H1 (cell line): ENCODE measurements around the gene DDR1. TPM values are rescaled to one million over a fixed set of nuclear protein-coding genes. Genes with fewer than 3 reads are reported as not detected.

Source experiments
- BACH1 ChIP-seq: IDR thresholded peaks from 2 replicates; pipeline ENCODE4 v1.6.1; 2012; ENCODE audit warnings: low read length, improper control_type of control experiment
- CREB1 ChIP-seq: IDR thresholded peaks from 2 replicates; pipeline ENCODE4 v1.6.1; 2012; ENCODE audit warnings: inconsistent platforms
- GABPA ChIP-seq: IDR thresholded peaks from 2 replicates; pipeline ENCODE4 v1.6.1; 2011; ENCODE audit warnings: mild to moderate bottlenecking, low read length, moderate library complexity, borderline replicate concordance; ENCODE audit not compliant: insufficient read depth
- POLR2A ChIP-seq, 2 experiments: IDR thresholded peaks; 1 replicate in 1 of 2; 2 replicates in 1 of 2; pipeline ENCODE4 v1.6.1; 2011; ENCODE audit warnings: low read depth in 2 of 2, low read length in 2 of 2, mild to moderate bottlenecking in 2 of 2; ENCODE audit errors: control extremely low read depth in 1 of 2
- RBBP5 ChIP-seq: IDR thresholded peaks from 2 replicates; pipeline ENCODE4 v1.7.1; 2012; ENCODE audit warnings: low read depth, mild to moderate bottlenecking, inconsistent platforms, low read length, moderate library complexity, borderline replicate concordance
- RNF2 ChIP-seq: fragments of 200-900, 300-1000 bp; sonication (generic); IDR thresholded peaks from 2 replicates; pipeline ENCODE4 v1.7.1; 2016; ENCODE audit warnings: borderline replicate concordance, low read depth, mild to moderate bottlenecking, antibody characterized with exemption, low read length; ENCODE audit not compliant: poor library complexity, severe bottlenecking; ENCODE audit errors: missing control alignments
- SUZ12 ChIP-seq: fragments of 200-600 bp; sonication (generic); IDR thresholded peaks from 2 replicates; pipeline ENCODE4 v1.6.1; 2012; ENCODE audit warnings: mild to moderate bottlenecking, inconsistent platforms, low read length, moderate library complexity, mixed read lengths
- TAF7 ChIP-seq: optimal IDR thresholded peaks from 2 replicates; pipeline ENCODE3; 2011; ENCODE audit warnings: low read depth, mild to moderate bottlenecking, inconsistent platforms, low read length, moderate library complexity, borderline replicate concordance
- TBP ChIP-seq: IDR thresholded peaks from 2 replicates; pipeline ENCODE4 v1.6.1; 2011; ENCODE audit warnings: low read depth, low read length, improper control_type of control experiment
- polyA plus RNA-seq, 7 experiments: library from polyadenylated mRNA; depleted of rRNA in 3 of 7; stranded (reverse) in 5 of 7; unstranded in 2 of 7; fragments of >200 nt in 5 of 7; fragments of 200-250 nt in 2 of 7; gene quantifications; 1 replicate in 5 of 7; 2 replicates in 1 of 7; 4 replicates in 1 of 7; pipeline versions ENCODE4 v1.2.1 to v1.2.3, GENCODE V29; 2011 to 2013; ENCODE audit warnings: missing spikeins in 2 of 7, mixed read lengths in 2 of 7
- total RNA-seq: library from RNA; stranded (reverse); fragmentation: NEBNext Ultra II Directional; extraction: Animal tissue kit (Norgen Biotek cat#: 25700); gene quantifications from 2 replicates; pipeline ENCODE4 v1.2.1, GENCODE V29; 2021
- TF ChIP-seq, protein P1 (sequence below): fragments of 300-600 bp; sonication (generic); IDR thresholded peaks from 2 replicates; pipeline ENCODE4 v1.7.1; 2012; ENCODE audit warnings: low read length, moderate library complexity, mild to moderate bottlenecking, inconsistent platforms; ENCODE audit not compliant: insufficient replicate concordance

Gene DDR1
- total and polyA plus RNA-seq, 2 of the 8 experiments (the other 6 are each of a cell fraction or from before 2014, with no cell fraction given) = 99.4 to 181 TPM

DNA sequence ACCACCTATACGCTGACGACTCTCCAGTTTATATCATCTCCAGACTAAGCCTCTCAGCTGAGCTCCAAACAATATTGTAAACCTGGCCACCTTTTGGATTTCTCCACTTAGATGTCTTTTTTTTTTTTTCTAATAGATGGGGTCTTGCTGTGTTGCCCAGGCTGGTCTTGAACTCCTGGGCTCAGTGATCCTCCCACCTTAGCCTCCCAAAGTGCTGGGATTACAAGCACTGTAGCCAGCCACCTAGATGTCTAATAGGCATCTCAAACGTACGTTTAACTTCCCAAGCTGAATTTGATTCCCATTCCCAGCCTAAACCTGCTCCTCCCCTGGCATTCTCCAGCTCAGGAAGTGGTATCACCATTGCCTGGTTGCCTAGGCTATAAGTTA, 5.2 kb downstream of the DDR1 start (continued):
- TF ChIP-seq, protein P1, sequence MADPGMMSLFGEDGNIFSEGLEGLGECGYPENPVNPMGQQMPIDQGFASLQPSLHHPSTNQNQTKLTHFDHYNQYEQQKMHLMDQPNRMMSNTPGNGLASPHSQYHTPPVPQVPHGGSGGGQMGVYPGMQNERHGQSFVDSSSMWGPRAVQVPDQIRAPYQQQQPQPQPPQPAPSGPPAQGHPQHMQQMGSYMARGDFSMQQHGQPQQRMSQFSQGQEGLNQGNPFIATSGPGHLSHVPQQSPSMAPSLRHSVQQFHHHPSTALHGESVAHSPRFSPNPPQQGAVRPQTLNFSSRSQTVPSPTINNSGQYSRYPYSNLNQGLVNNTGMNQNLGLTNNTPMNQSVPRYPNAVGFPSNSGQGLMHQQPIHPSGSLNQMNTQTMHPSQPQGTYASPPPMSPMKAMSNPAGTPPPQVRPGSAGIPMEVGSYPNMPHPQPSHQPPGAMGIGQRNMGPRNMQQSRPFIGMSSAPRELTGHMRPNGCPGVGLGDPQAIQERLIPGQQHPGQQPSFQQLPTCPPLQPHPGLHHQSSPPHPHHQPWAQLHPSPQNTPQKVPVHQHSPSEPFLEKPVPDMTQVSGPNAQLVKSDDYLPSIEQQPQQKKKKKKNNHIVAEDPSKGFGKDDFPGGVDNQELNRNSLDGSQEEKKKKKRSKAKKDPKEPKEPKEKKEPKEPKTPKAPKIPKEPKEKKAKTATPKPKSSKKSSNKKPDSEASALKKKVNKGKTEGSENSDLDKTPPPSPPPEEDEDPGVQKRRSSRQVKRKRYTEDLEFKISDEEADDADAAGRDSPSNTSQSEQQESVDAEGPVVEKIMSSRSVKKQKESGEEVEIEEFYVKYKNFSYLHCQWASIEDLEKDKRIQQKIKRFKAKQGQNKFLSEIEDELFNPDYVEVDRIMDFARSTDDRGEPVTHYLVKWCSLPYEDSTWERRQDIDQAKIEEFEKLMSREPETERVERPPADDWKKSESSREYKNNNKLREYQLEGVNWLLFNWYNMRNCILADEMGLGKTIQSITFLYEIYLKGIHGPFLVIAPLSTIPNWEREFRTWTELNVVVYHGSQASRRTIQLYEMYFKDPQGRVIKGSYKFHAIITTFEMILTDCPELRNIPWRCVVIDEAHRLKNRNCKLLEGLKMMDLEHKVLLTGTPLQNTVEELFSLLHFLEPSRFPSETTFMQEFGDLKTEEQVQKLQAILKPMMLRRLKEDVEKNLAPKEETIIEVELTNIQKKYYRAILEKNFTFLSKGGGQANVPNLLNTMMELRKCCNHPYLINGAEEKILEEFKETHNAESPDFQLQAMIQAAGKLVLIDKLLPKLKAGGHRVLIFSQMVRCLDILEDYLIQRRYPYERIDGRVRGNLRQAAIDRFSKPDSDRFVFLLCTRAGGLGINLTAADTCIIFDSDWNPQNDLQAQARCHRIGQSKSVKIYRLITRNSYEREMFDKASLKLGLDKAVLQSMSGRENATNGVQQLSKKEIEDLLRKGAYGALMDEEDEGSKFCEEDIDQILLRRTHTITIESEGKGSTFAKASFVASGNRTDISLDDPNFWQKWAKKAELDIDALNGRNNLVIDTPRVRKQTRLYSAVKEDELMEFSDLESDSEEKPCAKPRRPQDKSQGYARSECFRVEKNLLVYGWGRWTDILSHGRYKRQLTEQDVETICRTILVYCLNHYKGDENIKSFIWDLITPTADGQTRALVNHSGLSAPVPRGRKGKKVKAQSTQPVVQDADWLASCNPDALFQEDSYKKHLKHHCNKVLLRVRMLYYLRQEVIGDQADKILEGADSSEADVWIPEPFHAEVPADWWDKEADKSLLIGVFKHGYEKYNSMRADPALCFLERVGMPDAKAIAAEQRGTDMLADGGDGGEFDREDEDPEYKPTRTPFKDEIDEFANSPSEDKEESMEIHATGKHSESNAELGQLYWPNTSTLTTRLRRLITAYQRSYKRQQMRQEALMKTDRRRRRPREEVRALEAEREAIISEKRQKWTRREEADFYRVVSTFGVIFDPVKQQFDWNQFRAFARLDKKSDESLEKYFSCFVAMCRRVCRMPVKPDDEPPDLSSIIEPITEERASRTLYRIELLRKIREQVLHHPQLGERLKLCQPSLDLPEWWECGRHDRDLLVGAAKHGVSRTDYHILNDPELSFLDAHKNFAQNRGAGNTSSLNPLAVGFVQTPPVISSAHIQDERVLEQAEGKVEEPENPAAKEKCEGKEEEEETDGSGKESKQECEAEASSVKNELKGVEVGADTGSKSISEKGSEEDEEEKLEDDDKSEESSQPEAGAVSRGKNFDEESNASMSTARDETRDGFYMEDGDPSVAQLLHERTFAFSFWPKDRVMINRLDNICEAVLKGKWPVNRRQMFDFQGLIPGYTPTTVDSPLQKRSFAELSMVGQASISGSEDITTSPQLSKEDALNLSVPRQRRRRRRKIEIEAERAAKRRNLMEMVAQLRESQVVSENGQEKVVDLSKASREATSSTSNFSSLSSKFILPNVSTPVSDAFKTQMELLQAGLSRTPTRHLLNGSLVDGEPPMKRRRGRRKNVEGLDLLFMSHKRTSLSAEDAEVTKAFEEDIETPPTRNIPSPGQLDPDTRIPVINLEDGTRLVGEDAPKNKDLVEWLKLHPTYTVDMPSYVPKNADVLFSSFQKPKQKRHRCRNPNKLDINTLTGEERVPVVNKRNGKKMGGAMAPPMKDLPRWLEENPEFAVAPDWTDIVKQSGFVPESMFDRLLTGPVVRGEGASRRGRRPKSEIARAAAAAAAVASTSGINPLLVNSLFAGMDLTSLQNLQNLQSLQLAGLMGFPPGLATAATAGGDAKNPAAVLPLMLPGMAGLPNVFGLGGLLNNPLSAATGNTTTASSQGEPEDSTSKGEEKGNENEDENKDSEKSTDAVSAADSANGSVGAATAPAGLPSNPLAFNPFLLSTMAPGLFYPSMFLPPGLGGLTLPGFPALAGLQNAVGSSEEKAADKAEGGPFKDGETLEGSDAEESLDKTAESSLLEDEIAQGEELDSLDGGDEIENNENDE = no peak
- TF ChIP-seq SUZ12 = no peak
- TF ChIP-seq TBP = no peak
- TF ChIP-seq TAF7 = no peak
- TF ChIP-seq CREB1 = no peak
- no peak for TF ChIP-seq POLR2A (IDR thresholded peaks at IDR 0.05; ENCODE audit: control extremely low read depth in 1 of 2, low read depth in 2 of 2, low read length in 2 of 2)
- no peak for TF ChIP-seq RBBP5
- TF ChIP-seq RNF2 = no peak
- no peak for TF ChIP-seq GABPA
- TF ChIP-seq BACH1 = no peak
- TF ChIP-seq, all 59 proteins: peak for 0
